ENCODE data around the gene ARMS2.
A peak's percentile ranks its signal among the peaks of the same experiment; 100 is the strongest.

Gene ARMS2

GRCh38 chr10:122454071-122454470 is 382 bp upstream of the ARMS2 start:
- DNase-seq: no peak

- DNase-seq: no peak
Measured at GRCh38 chr10:122455376-122456079, 1.1 kb downstream of the ARMS2 start.

- DNase-seq: no peak
Measured at GRCh38 chr10:122457934-122458333, 3.5 kb downstream of the ARMS2 start.

- DNase-seq: no peak
Measured at GRCh38 chr10:122458693-122459092, 4.2 kb downstream of the ARMS2 start.

GRCh38 chr10:122459561-122460273 is 5.3 kb downstream of the ARMS2 start:
- DNase-seq: no peak

GRCh38 chr10:122460891-122461293 is 6.4 kb downstream of the ARMS2 start:
- no peak for DNase-seq

GRCh38 chr10:122461367-122461728 is 6.9 kb downstream of the ARMS2 start, which contains the start of gene HTRA1:
HTRA1 (plus strand) TSS chr10:122461553; CDS start chr10:122461653, 100 bp downstream.
- DNase-seq: no peak

GRCh38 chr10:122461729-122462532 is 7.5 kb downstream of the ARMS2 start:
- DNase-seq: no peak

- no peak for DNase-seq
Measured at GRCh38 chr10:122462533-122463465, 8.3 kb downstream of the ARMS2 start.

- no peak for DNase-seq
Measured at GRCh38 chr10:122463466-122464249, 9.2 kb downstream of the ARMS2 start.

- no peak for DNase-seq
Measured at GRCh38 chr10:122464250-122464510, 9.7 kb downstream of the ARMS2 start.

GRCh38 chr10:122464586-122464985 is 10.1 kb downstream of the ARMS2 start:
- no peak for DNase-seq

- no peak for DNase-seq
Measured at GRCh38 chr10:122465401-122466040, 11.1 kb downstream of the ARMS2 start.

- no peak for DNase-seq
Measured at GRCh38 chr10:122466951-122467381, 12.5 kb downstream of the ARMS2 start.

- no peak for DNase-seq
Measured at GRCh38 chr10:122467701-122468100, 13.2 kb downstream of the ARMS2 start.

GRCh38 chr10:122468307-122468925 is 14.0 kb downstream of the ARMS2 start:
- no peak for DNase-seq

- peak; percentile 28 for DNase-seq
Measured at GRCh38 chr10:122468926-122469781, 14.7 kb downstream of the ARMS2 start.

GRCh38 chr10:122469848-122470247 is 15.4 kb downstream of the ARMS2 start:
- DNase-seq: no peak

GRCh38 chr10:122471531-122472177 is 17.2 kb downstream of the ARMS2 start:
- DNase-seq: no peak
